HG02870 (cell line): ENCODE measurements around the gene RBL2.
"Not testable (repeated sequence)": the region's sequence is repeated elsewhere in the genome, so short reads cannot be mapped to it uniquely, and the experiment has no call there.

ENCODE experiments used
- ATAC-seq: cut with Tn5 transposase; IDR thresholded peaks from one replicate; pipeline ENCODE4 v1.9.1; 2021; ENCODE audit warnings: mild to moderate bottlenecking, moderate library complexity; ENCODE audit not compliant: unreplicated experiment

The RBL2 gene

GRCh38 chr16:53530741-53531140 is 96.5 kb downstream of the RBL2 start:
- ATAC-seq = no peak

- no peak for ATAC-seq
These were observed 99.9 kb downstream of the RBL2 start for GRCh38 chr16:53534206-53534605.

- ATAC-seq = no peak
These were observed 103.4 kb downstream of the RBL2 start for GRCh38 chr16:53537626-53538025.

GRCh38 chr16:53539346-53539745 is 105.1 kb downstream of the RBL2 start:
- not testable (repeated sequence) for ATAC-seq

- not testable (repeated sequence) for ATAC-seq
These were observed 105.8 kb downstream of the RBL2 start for GRCh38 chr16:53539759-53540718.
